Non-pigmented ciliary epithelial cell (primary cell): ENCODE measurements around the gene PTMS.
"Not testable (repeated sequence)": the region's sequence is repeated elsewhere in the genome, so short reads cannot be mapped to it uniquely, and the experiment has no call there.

Experiments
- DNase-seq: peaks from one replicate; pipeline ENCODE4 v3.0.0-alpha.2; 2010; ENCODE audit warnings: low read depth

Gene PTMS, protein sequence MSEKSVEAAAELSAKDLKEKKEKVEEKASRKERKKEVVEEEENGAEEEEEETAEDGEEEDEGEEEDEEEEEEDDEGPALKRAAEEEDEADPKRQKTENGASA

DNA sequence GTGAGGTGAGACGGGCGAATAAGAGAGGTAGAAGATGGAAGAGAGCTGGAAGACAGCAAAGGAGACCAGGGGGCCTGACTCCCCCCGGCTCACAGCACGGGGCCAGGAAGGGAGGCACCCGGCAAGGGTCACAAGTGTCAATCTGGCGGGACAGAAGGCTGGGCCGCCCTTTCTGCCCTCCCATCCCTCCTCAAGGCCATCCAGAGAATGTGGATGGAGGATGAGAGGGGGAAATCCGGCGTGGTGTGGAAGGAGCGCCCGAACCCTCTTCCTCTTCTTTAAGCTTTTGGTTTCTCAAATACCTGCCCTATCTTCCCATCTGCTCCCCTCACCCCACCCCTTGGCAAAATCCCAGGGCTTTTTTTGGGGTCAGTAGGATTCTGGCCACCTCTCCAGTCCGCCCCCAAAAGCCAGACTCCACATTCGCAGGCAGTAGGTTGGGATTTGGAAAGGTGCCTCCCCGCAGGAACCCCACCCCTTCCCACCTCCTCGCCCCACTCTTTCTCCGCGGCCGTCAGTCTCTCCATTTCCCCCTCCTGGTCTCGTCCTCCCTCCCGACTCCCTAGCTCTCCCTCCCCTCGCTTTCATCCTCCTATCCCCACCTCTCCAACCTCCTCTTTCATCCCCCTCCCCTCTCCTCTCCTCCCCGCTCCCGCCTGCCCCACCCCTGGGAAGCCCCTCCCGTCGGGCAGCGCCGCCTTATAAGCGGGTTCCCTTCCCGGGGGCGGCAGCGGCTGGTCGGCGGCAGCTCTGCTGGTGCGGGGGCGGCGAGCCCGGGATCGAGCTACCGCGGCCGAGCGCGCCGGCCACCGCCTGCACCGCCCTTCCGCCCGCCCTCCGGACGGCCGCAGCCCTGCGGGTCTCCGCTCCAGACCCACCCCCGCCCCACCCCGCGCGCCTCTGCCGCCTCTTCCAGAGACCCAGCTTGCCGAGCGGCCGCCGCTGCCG lies at the start of gene PTMS:
TSS of gene PTMS (plus strand) at position 730 of the 948 bp plus-strand sequence. CDS start 343 bp downstream, outside the sequence.
- peak; percentile 73 for DNase-seq

DNA sequence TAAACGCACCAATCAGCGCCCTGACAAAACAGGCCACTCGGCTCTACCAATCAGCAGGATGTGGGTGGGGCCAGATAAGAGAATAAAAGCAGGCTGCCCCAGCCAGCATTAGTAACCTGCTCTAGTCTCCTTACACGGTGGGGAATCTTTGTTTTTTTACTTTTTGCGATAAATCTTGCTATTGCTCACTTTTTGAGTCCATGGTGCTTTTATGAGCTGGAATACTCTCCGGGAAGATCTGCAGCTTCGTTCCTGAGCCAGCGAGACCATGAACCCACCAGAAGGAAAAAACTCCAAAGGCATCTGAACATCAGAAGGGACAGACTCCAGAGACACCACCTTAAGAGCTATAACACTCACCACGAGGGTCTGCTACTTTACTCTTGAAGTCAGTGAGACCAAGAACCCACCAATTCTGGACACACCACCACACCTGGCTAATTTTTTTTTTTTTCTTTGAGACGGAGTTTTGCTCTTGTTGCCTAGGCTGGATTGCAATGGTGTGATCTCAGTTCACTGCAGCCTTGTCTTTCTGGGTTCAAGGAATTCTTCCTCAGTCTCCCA lies 49.2 kb upstream of the PTMS start:
- DNase-seq: no peak

DNA sequence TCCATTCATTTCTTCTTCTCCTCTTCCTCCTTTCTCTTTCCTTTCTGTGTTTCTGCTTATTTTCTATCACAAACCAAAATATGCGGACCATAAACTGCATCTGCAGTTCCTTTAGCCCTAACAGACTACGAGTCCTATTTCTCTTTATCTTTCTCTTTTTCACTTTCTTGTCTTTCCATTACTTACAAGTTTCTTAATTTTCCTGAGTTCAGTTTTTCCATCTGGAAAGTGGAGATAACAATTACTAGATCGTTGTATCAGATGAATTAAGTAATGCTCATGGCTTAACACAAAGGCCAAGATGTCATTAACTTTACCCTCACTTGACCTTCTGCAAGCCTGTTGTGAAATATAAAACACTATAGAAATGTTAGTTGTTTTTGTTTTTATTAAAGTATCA lies 43.3 kb upstream of the PTMS start:
- no peak for DNase-seq

DNA sequence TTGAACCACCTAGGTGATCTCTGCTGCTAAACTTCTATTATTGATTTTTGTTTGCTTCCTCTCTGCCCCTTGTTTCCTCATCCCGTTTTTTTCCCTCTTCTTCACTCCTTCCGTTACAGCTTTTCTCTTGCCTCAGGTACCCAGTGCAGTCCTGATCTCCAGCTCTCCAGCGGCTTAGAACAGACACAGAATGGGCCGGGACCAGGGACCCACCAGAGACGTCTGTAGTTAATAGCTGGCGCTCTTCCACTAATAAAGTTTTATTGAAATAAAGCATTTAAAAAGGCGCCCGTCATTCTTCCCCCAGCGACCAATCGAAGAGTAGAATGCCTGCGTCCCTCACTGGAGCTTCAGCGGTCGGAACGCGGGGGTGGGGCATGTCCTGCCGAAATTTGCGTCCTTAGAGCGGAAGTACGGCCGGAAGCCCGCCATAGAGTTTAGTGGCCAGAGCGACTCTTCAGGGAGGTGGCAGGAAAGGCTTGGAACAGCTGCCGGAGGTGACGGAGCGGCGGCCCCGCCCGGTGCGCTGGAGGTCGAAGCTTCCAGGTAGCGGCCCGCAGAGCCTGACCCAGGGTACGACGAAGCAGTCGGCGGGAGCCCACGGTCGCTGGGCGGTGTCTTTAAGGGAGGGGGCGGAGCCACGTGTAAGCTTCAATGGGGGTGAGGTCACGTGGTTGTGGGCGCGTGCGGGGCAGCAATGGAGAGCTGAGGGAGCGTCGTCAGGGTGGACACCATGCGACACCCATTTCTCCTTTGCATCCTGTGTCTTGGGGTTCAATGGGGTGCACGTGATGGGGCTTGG lies 42.4 kb upstream of the PTMS start, which contains the start of gene COPS7A:
TSS of gene COPS7A (plus strand) at position 440 of the 802 bp plus-strand sequence. CDS start 611 bp downstream, outside the sequence.
- peak; percentile 93 for DNase-seq

DNA sequence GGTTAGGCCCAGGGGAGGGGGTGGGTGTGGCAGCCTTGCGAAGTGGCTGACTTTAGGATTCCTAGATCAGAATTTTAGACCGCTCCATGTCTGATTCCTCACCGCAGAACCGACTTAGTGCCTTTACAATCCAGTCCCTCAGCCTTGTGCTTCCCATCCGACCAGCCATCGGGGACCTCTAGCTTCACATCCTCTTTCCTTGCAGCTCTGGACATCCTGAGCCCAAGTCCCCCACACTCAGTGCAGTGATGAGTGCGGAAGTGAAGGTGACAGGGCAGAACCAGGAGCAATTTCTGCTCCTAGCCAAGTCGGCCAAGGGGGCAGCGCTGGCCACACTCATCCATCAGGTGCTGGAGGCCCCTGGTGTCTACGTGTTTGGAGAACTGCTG lies 41.8 kb upstream of the PTMS start:
- DNase-seq: no peak

DNA sequence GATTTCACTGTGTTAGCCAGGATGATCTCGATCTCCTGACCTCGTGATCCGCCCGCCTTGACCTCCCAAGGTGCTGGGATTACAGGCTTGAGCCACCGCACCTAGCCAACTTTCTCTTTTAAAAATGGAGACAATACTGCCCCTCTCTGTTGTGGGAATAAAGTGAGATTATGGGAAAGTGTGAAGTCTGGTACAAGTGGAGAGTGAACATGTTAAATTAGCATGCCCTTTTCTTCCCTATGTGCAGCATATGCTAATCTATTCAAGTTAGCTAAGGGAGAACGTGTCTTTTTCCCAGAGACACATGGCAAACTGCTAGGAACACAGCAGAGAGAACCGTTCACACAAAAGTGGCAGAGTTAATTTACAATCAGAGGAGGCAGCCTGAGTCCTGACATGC lies 40.8 kb upstream of the PTMS start:
- DNase-seq: no peak

DNA sequence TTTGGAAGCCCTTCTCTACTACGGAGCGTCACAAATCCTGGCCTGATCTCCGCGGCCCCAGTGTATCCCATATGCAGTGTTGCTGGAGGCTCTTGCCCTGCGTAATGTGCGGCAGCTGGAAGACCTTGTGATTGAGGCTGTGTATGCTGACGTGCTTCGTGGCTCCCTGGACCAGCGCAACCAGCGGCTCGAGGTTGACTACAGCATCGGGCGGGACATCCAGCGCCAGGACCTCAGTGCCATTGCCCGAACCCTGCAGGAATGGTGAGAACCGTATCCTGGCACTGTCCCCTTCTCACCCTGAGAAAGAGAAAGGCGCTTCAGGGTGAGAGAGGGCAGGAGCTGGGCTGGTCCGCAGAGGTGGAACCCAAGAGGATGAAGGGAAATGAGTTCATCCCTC lies 37.0 kb upstream of the PTMS start:
- no peak for DNase-seq

DNA sequence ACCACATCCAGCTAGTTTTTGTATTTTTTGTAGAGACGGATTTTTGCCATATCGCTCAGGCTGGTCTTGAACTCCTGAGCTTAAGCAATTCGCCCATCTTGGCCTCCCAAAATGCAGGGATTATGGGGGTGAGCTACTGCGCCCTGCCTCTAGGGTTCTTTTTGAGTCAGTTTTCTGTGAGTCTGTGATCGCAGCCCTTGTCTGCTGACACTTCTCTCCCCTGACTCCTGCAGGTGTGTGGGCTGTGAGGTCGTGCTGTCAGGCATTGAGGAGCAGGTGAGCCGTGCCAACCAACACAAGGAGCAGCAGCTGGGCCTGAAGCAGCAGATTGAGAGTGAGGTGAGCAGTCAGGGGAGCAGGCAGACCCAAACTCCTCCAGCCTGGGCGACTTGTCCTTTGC lies 36.0 kb upstream of the PTMS start:
- DNase-seq: no peak

DNA sequence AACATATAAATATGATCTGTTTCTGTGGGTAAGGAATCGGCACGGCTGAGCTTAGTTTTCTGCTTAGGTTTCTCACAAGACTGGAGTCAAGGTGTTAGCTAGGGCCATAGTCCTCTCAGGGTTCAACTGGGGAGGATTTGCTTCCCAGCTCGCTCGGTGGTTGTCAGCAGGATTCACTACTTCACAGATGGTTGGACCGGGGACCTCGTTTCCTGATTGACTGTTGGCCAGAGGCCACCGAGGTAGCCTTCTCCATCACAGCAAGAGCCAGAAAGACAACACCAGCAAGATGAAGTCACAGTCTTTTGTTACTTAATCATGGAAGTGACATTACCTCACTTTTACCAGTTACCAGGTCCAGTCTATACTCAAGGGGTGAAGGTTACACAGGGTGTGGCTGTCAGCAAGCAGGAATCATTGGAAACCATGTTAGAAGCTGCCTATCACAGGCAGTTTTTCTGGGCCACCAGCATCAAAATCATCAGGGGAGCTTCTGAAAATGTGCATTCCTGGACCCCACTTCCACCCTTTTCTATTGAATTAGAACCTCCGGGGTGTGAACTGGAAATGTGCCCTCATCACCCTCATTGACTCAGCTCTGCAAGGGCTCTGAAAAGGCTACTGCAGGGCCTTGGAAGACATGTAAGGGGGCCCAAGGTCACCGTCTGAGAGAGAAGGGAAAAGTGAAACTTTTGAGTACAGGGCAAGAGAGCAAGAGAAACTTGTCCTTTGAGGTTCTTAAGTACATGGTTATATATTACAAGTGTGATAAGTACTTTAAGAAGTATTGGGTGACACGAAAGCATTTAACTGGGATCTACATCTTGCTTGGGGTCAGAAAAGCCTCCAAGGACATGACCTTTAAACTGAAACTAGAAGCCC lies 31.4 kb upstream of the PTMS start:
- DNase-seq: no peak

DNA sequence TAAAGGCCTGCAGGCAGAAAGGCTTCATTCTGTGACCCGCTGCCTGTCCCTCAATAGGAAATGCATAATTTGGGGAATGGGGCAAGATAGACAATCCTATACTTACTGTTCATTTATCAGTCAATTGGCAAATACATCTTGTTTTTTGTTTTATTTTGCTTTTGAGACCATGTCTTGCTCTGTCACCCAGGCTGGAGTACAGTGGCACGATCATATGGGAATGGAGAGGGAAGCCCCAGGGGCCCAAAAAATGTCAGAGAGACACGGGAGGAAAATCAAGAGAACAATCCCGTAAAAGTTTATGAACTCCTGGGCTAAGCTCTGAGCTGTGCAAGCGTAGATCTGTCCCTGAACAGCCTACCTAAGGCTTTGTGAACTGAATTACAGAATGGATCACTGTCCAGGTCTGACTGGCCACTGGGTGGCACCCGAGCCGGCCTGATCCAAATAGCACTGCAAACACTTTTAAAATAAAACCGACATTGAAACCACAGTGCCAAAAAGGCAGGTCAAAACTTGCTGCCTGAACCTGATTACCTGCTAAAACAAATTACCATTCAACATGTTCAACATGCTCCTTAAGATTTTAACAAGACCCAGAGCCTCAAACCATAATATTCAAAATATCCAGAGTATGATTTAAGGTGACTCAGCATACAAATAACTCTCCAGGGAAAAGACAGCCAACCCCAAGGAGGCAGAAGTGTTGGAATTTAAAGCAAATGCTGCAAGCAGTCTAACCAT lies 30.5 kb upstream of the PTMS start:
- no peak for DNase-seq

DNA sequence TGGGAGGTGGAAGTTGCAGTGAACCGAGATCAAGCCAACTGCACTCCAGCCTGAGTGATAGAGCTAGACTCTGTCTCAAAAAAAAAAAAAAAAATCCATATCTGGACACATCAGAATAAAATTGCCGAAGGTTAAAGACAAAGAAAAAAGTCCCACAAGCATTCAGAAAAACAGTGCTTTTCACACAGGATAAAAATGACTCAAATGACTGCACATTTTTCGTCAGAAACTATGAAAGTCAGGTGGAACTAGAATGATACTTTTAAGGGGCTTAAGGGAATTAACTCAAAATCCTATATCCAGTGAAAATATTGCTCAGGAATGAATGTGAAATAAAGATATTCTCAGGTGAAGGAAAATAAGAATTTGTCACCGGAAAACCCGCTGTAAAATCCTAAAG lies 29.4 kb upstream of the PTMS start:
- no peak for DNase-seq

DNA sequence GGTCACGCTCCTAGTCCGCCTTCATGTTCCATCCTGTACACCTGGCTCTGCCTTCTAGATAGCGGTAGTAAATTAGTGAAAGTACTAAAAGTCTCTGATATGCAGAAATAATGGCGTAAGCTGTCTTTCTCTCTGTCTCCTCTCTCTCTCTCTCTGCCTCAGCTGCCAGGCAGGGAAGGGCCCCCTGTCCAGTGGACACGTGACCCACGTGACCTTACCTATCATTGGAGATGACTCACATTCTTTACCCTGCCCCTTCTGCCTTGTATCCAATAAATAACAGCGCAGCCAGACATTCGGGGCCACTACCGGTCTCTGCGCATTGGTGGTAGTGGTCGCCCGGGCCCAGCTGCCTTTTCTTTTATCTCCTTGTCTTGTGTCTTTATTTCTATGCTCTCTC lies 24.1 kb upstream of the PTMS start:
- not testable (repeated sequence) for DNase-seq

DNA sequence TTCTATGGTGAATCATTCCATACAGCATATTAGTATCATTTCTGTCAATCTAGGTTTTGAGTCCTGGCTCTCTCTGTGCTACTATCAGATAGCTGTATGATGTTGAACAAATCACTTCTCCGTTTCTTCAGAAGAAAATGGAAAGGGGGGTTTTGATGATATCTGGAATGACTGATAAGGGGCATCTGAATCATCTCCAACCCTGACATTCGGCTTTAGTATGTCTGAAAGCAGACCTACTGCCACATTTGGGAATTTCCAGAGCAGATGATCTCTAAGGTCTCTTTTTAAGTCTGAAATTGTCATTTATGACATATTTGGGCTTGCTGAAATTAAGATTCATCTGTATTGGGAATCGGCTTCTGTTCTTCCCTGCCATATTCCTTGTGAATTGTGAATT lies 23.3 kb upstream of the PTMS start:
- DNase-seq: no peak

DNA sequence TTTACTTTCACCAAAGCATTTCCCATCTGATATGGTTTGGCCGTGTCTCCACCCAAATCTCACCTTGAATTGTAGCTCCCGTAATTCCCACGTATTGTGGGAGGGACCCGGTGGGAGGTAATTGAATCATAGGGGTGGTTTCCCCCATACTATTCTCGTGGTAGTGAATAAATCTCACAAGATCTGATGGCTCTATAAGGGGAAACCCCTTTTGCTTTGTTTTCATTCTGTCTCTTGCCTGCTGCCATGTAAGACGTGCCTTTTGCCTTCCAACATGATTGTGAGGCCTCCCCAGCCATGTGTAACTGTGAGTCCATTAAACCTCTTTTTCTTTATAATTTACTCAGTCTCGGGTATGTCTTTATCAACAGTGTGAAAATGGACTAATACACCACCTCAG lies 22.9 kb upstream of the PTMS start:
- DNase-seq: not testable (repeated sequence)

DNA sequence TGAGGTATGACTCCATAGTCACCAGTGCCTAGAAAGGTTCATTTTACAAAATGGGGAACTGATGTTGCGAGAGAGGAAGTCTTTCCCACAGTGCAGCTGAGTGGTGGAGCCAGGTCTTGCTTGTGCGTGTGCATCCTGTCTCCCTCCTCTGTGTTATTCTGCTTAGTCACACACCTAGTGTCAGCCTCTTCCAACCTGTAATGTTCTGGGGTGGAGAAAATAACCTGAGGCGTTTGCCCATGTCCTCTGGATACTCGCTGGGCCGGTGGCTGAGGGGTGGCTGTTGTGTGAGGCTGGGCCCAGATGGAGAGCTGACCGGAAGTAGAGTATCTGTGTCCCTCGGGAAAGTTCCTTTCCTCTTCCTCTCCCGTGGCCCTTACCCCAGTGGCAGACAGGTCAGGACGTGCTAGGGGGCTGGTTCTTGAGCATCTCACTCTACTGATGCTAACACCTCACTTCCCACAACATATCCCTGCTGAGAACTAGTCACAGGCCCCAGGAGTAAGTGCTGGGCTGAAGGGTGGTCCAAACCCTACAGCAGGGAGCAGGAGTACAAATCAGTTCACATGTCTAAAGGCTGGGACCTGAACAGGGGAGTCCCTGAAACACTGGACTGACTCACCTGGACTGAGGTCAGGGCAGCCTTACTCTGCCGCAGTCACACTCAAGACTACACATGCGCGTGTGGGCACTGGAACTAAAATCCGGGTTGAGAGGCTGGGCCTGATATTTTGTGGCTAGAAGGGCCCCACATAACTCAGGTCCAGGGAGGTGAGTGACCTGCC lies 20.2 kb upstream of the PTMS start:
- no peak for DNase-seq

DNA sequence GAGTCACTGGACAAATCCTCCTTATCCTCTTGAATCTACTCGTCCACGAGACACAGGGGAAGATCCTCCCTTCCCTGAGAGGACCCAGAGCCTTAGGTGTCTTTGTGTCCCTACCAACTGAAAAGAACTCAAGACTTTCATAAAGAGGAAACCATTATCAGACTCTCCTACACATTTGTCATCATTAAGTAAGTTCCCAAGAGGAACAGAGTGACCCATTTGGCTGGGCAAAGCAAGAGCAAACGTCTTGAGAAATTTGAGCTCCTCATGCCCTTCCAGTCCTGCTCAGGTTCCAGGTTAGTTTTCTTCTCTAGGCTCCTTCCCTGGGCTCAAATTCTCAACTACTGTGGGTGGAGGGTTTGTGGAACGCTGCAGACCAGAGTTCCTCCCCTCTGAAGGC lies 18.9 kb upstream of the PTMS start:
- no peak for DNase-seq

DNA sequence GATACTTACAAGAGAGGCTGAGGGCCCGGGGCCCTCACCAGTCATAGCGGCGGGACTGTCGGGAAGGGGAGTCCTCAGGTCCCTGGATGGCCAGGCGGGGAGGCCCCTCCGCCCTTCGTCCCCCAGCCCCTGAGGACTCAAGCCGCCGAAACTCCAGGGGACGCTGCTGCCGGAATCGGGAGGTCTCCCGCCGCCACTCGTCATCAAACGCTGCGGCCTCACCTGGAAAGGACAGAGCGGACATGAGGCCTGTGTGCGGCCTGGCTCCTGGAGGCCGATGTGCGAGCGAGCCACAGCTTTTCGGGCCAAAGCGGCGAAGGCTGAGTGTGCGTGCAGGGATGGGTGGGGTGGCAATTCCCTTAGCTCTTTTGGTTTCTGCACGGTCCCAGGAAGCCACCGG lies 17.4 kb upstream of the PTMS start:
- no peak for DNase-seq

DNA sequence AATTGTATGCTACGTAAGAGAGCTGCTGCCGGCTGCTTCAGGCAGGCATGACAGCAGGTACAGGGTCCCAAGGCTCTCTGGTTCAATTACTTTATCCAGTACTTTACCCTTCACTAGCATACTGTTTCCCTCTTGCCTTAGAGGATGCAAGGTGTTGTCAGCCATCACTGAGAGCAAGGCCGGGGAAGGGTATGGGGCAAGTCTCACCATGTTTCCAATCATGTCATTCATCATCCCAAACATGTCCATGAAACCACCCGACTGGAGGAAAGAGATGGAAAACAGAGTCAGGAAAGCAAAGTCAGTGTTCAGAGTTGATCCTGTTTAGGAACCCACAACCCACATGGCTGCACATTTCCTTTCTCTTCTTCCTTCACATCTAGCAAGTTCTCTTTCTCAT lies 15.7 kb upstream of the PTMS start:
- no peak for DNase-seq

DNA sequence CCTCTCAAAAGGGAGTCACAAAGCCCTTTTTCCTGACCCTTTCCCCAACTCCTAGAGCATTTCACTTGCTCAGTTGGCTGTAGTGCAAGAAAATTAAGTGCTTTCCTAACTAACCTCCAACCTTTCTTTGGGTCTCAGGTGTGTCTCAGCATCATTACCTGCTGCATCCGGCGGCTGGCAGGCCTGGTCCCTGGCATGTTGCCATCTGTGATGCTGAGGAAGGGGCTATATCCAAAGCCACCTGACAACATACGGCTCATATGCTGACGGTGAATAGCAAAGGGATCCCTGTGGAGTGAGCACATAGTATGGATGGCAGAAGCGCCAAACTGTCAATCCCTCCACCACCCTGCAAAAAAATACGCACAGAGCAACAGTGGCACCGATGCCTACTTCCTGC lies 14.4 kb upstream of the PTMS start:
- no peak for DNase-seq
